ENCODE data around the gene ARHGAP19.

- TF ChIP-seq CTCF (conservative IDR thresholded peaks at IDR 0.05) (no peak), ZFX (IDR thresholded peaks at IDR 0.05) (no peak)
Measured at GRCh38 chr10:97307441-97307840, 15.0 kb upstream of the ARHGAP19 start.
